K562 (cell line): ENCODE results near the gene AP3S2. TPM values are rescaled to one million over a fixed set of nuclear protein-coding genes. Genes with fewer than 3 reads are reported as not detected.

ENCODE experiments used
- ATAC-seq: fragments of 200-7000 bp; cut with Tn5 transposase; 3 replicates; pipeline ENCODE4 v1.9.1; 2020; ENCODE audit warnings: moderate library complexity
- BruUV-seq: library from RNA; stranded (reverse); fragments of 400-500 nt; replicated peaks from 2 replicates; lab custom pipeline; 2021; lab: Mats Ljungman, UMichigan
- CTCF ChIA-PET: fragments of 300-600 bp; formaldehyde crosslinking; extraction: SDS; loops from one replicate; lab custom pipeline; 2021; ENCODE audit warnings: low intra/inter-chr PET ratio; lab: Yijun Ruan, JAX
- POLR2A ChIA-PET: fragments of 300-600, 350-650 bp; sonication (Branson Sonifier 250); formaldehyde crosslinking; extraction: SDS; loops from one replicate; lab custom pipeline; 2021; ENCODE audit warnings: antibody characterized with exemption, inconsistent platforms; lab: Yijun Ruan, JAX
- DNase-seq, 4 experiments: peaks; one replicate each; pipeline versions ENCODE4 v3.0.0 to v3.0.0-alpha.2; 2011 to 2018; ENCODE audit warnings: low spot score in 3 of 4, mixed read lengths in 3 of 4; ENCODE audit errors: extremely low read depth in 1 of 4
- FAIRE-seq: peaks from 2 replicates; lab custom pipeline; 2011; peaks lifted over from hg19 to GRCh38; lab: Jason Lieb, UNC
- H2AFZ ChIP-seq: 2 replicates; pipeline ENCODE4 v1.6.0; 2011; ENCODE audit warnings: low read depth, low read length, control low read depth, inconsistent platforms
- H3K27ac ChIP-seq: fragments of 200-600 bp; 3 replicates; pipeline ENCODE4 v1.8.0; 2011; ENCODE audit warnings: low read depth, mild to moderate bottlenecking, control low read depth, inconsistent platforms, low read length, moderate library complexity, mixed read lengths; ENCODE audit errors: extremely low read depth
- H3K27me3 ChIP-seq, 2 experiments: fragments of 300-600 bp in 1 of 2; 2 replicates in 1 of 2; 3 replicates in 1 of 2; pipeline versions ENCODE4 v1.6.0 to v1.8.0; 2011; ENCODE audit warnings: inconsistent platforms in 2 of 2, low read length in 2 of 2, mild to moderate bottlenecking in 1 of 2, mixed read lengths in 1 of 2, moderate library complexity in 1 of 2; ENCODE audit not compliant: control insufficient read depth in 2 of 2, insufficient read depth in 2 of 2
- H3K36me3 ChIP-seq: fragments of 300-600 bp; 3 replicates; pipeline ENCODE4 v1.8.0; 2011; ENCODE audit warnings: mild to moderate bottlenecking, low read length, inconsistent platforms; ENCODE audit not compliant: control insufficient read depth, insufficient read depth
- H3K4me1 ChIP-seq, 2 experiments: fragments of 200-600 bp in 1 of 2; replicated peaks in 1 of 2; 2 replicates in 1 of 2; 3 replicates in 1 of 2; pipeline versions ENCODE4 v1.5.1 to v1.8.0; 2011; ENCODE audit warnings: inconsistent platforms in 2 of 2, low read length in 2 of 2, mild to moderate bottlenecking in 1 of 2, mixed read lengths in 1 of 2, moderate library complexity in 1 of 2; ENCODE audit not compliant: control insufficient read depth in 2 of 2, insufficient read depth in 2 of 2
- H3K4me2 ChIP-seq: 2 replicates; pipeline ENCODE4 v1.6.1; 2011; ENCODE audit warnings: low read length, control low read depth, inconsistent platforms, mixed read lengths; ENCODE audit not compliant: insufficient read depth
- H3K4me3 ChIP-seq: fragments of 200-600 bp; sonication (generic), shearing (Covaris generic); 2 replicates; pipeline ENCODE4 v1.5.1; 2016; ENCODE audit warnings: control low read depth, inconsistent platforms
- H3K79me2 ChIP-seq: fragments of 200-600 bp; 3 replicates; pipeline ENCODE4 v1.8.0; 2011; ENCODE audit warnings: low read length, inconsistent platforms; ENCODE audit not compliant: control insufficient read depth, insufficient read depth
- H3K9ac ChIP-seq, 2 experiments: 2 replicates each; pipeline versions ENCODE4 v1.6.0 to v1.6.1; 2011; ENCODE audit warnings: low read depth in 2 of 2, low read length in 2 of 2, control low read depth in 1 of 2, inconsistent platforms in 1 of 2, mild to moderate bottlenecking in 1 of 2, mixed read lengths in 1 of 2; ENCODE audit not compliant: insufficient read depth in 1 of 2
- H3K9me1 ChIP-seq: one replicate; pipeline ENCODE4 v1.6.0; 2011; ENCODE audit warnings: inconsistent platforms, mild to moderate bottlenecking, low read length, moderate library complexity; ENCODE audit not compliant: control insufficient read depth, insufficient read depth
- H3K9me3 ChIP-seq: replicated peaks from 2 replicates; pipeline ENCODE4 v1.5.1; 2011; ENCODE audit warnings: low read depth, low read length, inconsistent platforms; ENCODE audit not compliant: control insufficient read depth, insufficient read depth
- H4K20me1 ChIP-seq: replicated peaks from 2 replicates; pipeline ENCODE4 v1.6.1; 2011; ENCODE audit warnings: low read length, inconsistent platforms, mixed read lengths; ENCODE audit not compliant: control insufficient read depth, insufficient read depth
- CBX2 ChIP-seq: fragments of 200-600 bp; sonication (generic); IDR thresholded peaks from one replicate; pipeline ENCODE4 v1.6.1; 2012; ENCODE audit warnings: mild to moderate bottlenecking, low read length, inconsistent platforms; ENCODE audit not compliant: insufficient read depth, poor library complexity, severe bottlenecking
- MAFG ChIP-seq: fragments of 450-650 bp; conservative IDR thresholded peaks from 2 replicates; pipeline ENCODE4 v1.6.1; 2016; ENCODE audit warnings: missing genetic modification characterization, missing compliant biosample characterization
- NR2F6 ChIP-seq: fragments of 450-650 bp; formaldehyde crosslinking; IDR thresholded peaks from 2 replicates; pipeline ENCODE4 v1.4.0; 2020; ENCODE audit warnings: mild to moderate bottlenecking
- PRMT5 ChIP-seq: sonication (generic); formaldehyde crosslinking; IDR thresholded peaks from 2 replicates; pipeline ENCODE4 v1.5.0; 2020; ENCODE audit warnings: missing genetic modification reagents
- ZNF143 ChIP-seq: sonication (generic); formaldehyde crosslinking; IDR thresholded peaks from 2 replicates; pipeline ENCODE4 v1.9.0; 2022; ENCODE audit warnings: mild to moderate bottlenecking, missing genetic modification reagents
- WGBS: fragments of 100-300 bp; shearing (Covaris generic); methylation state at CpG from one replicate; pipeline ENCODE4 v1.1.6; 2016; ENCODE audit warnings: low coverage, mixed read lengths; ENCODE audit not compliant: insufficient coverage; ENCODE audit errors: missing lambda C conversion rate; 5-methylcytosine and 5-hydroxymethylcytosine counted together
- in situ Hi-C: fragments of 300-500 bp; cut with MboI; formaldehyde crosslinking; loops from 4 replicates; pipeline ENCODE4 v1.15.0; 2018; ENCODE audit warnings: inconsistent platforms, mixed read lengths
- intact Hi-C: fragments of 100-400 bp; cut with micrococcal nuclease; formaldehyde crosslinking; loops from 2 replicates; pipeline ENCODE4 v1.14.2; 2022
- polyA plus RNA-seq, 8 experiments: library from polyadenylated mRNA; depleted of rRNA in 4 of 8; stranded (reverse) in 5 of 8; unstranded in 3 of 8; fragments of >200 nt; fragmentation: Nextera tagmentation in 2 of 8; fragmentation: Illumina TruSeq in 1 of 8; extraction: Ambion mirVana in 2 of 8; extraction: Trizol in 1 of 8; gene quantifications; 2 replicates each; pipeline versions ENCODE4 v1.2.1 to v1.2.3, GENCODE V29; 2011 to 2014; ENCODE audit warnings: inconsistent platforms in 1 of 8, missing spikeins in 1 of 8
- total RNA-seq, 7 experiments: library from RNA; depleted of rRNA in 6 of 7; stranded (reverse); fragments of >200 nt in 6 of 7; fragmentation: Illumina TruSeq in 2 of 7; extraction: Trizol in 2 of 7; gene quantifications; 2 replicates each; pipeline versions ENCODE4 v1.2.1 to v1.2.3, GENCODE V29; 2011 to 2021; ENCODE audit warnings: low replicate concordance in 1 of 7
- TF ChIP-seq, protein P1 (sequence below): sonication (generic); formaldehyde crosslinking; IDR thresholded peaks from 2 replicates; pipeline ENCODE4 v1.8.0; 2023; ENCODE audit warnings: mild to moderate bottlenecking, missing genetic modification reagents
- TF ChIP-seq, protein P2 (sequence below): fragments of 450-650 bp; IDR thresholded peaks from one replicate; pipeline ENCODE4 v1.6.1; 2018; ENCODE audit warnings: mild to moderate bottlenecking, moderate library complexity; ENCODE audit not compliant: partially characterized antibody
- TF ChIP-seq, protein P3 (sequence below): fragments of 200-800 bp; sonication (Bioruptor generic); IDR thresholded peaks from 2 replicates; pipeline ENCODE4 v1.6.1; 2016; ENCODE audit warnings: missing genetic modification characterization, missing compliant biosample characterization

AP3S2 gene
- total and polyA plus RNA-seq, 9 of the 15 experiments (the other 6 are each of a cell fraction or from before 2014, with no cell fraction given): 16.4 to 54.1 (median 37.4) TPM

DNA sequence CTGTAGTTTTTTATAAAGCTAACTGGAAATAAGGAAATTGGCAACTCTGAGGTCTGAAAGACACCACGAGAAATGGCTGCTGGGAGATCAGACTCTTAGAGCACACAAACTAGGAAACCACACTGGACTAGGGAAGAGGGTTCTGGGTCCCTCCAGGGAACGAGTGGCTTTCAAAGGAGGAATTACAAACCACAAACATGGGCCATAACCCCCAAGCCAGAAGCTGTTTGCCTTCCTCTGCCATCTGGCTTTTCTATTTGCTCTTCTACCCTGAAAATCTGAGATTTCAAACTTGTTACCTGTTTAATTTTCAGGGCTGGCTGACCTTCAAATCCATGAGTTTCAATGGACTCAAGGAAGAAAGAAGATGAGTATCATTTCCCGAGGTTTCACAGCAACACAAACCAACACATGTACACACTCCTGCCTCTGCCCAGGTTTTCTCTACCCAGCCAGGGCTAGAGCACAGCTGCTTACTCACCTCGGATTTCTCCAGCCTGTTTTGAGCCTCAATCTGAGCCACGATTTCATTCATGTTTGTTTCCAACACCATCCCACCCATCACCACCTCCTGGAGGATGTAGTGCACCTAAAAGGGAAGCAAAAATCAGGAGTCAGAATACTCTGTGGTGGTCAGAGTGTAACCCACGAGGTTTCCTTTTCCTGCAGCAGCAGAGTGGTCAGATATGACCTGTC is 56.5 kb downstream of the AP3S2 start:
- no peak overlapping the region for H3K4me3 ChIP-seq
- 28% methylated on average over 6 of the region's 6 CpGs for WGBS
- POLR2A ChIA-PET: interaction anchor here (1.1 to 1.5 kb wide), 2 partner anchors 9 to 35 kb away, joined by 3 to 6 read pairs; no protein-coding TSS in a partner anchor
- CTCF ChIA-PET: no interaction called here
- FAIRE-seq (peak; percentile 11), ATAC-seq (no peak), DNase-seq (no peak)
- intact Hi-C loops: no loop called here
- BruUV-seq: no TSS peak
- no peaks in the 10 kb centered on the region for H3K27me3 ChIP-seq
- in situ Hi-C loops: no loop called here
- H4K20me1 ChIP-seq: no peaks in the 10 kb centered on the region
- peaks cover 54% of the 10 kb centered on the region; the same call in 2 of the 3 replicates for H3K36me3 ChIP-seq
- H2AFZ ChIP-seq: no peak overlapping the region
- no peaks in the 10 kb centered on the region for H3K9me1 ChIP-seq
- H3K4me1 ChIP-seq: no peaks in the 10 kb centered on the region
- no peak overlapping the region for H3K27ac ChIP-seq
- no peak overlapping the region for H3K4me2 ChIP-seq
- no peaks in the 10 kb centered on the region for H3K9me3 ChIP-seq
- H3K9ac ChIP-seq: no peak overlapping the region
- H3K79me2 ChIP-seq: no peaks in the 10 kb centered on the region
- TF ChIP-seq MAFG (tag): no peak
- TF ChIP-seq, protein P1, sequence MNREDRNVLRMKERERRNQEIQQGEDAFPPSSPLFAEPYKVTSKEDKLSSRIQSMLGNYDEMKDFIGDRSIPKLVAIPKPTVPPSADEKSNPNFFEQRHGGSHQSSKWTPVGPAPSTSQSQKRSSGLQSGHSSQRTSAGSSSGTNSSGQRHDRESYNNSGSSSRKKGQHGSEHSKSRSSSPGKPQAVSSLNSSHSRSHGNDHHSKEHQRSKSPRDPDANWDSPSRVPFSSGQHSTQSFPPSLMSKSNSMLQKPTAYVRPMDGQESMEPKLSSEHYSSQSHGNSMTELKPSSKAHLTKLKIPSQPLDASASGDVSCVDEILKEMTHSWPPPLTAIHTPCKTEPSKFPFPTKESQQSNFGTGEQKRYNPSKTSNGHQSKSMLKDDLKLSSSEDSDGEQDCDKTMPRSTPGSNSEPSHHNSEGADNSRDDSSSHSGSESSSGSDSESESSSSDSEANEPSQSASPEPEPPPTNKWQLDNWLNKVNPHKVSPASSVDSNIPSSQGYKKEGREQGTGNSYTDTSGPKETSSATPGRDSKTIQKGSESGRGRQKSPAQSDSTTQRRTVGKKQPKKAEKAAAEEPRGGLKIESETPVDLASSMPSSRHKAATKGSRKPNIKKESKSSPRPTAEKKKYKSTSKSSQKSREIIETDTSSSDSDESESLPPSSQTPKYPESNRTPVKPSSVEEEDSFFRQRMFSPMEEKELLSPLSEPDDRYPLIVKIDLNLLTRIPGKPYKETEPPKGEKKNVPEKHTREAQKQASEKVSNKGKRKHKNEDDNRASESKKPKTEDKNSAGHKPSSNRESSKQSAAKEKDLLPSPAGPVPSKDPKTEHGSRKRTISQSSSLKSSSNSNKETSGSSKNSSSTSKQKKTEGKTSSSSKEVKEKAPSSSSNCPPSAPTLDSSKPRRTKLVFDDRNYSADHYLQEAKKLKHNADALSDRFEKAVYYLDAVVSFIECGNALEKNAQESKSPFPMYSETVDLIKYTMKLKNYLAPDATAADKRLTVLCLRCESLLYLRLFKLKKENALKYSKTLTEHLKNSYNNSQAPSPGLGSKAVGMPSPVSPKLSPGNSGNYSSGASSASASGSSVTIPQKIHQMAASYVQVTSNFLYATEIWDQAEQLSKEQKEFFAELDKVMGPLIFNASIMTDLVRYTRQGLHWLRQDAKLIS (CRISPR knock-in tag): no peak
- TF ChIP-seq, protein P2, sequence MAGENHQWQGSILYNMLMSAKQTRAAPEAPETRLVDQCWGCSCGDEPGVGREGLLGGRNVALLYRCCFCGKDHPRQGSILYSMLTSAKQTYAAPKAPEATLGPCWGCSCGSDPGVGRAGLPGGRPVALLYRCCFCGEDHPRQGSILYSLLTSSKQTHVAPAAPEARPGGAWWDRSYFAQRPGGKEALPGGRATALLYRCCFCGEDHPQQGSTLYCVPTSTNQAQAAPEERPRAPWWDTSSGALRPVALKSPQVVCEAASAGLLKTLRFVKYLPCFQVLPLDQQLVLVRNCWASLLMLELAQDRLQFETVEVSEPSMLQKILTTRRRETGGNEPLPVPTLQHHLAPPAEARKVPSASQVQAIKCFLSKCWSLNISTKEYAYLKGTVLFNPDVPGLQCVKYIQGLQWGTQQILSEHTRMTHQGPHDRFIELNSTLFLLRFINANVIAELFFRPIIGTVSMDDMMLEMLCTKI: no peak
- TF ChIP-seq, protein P3, sequence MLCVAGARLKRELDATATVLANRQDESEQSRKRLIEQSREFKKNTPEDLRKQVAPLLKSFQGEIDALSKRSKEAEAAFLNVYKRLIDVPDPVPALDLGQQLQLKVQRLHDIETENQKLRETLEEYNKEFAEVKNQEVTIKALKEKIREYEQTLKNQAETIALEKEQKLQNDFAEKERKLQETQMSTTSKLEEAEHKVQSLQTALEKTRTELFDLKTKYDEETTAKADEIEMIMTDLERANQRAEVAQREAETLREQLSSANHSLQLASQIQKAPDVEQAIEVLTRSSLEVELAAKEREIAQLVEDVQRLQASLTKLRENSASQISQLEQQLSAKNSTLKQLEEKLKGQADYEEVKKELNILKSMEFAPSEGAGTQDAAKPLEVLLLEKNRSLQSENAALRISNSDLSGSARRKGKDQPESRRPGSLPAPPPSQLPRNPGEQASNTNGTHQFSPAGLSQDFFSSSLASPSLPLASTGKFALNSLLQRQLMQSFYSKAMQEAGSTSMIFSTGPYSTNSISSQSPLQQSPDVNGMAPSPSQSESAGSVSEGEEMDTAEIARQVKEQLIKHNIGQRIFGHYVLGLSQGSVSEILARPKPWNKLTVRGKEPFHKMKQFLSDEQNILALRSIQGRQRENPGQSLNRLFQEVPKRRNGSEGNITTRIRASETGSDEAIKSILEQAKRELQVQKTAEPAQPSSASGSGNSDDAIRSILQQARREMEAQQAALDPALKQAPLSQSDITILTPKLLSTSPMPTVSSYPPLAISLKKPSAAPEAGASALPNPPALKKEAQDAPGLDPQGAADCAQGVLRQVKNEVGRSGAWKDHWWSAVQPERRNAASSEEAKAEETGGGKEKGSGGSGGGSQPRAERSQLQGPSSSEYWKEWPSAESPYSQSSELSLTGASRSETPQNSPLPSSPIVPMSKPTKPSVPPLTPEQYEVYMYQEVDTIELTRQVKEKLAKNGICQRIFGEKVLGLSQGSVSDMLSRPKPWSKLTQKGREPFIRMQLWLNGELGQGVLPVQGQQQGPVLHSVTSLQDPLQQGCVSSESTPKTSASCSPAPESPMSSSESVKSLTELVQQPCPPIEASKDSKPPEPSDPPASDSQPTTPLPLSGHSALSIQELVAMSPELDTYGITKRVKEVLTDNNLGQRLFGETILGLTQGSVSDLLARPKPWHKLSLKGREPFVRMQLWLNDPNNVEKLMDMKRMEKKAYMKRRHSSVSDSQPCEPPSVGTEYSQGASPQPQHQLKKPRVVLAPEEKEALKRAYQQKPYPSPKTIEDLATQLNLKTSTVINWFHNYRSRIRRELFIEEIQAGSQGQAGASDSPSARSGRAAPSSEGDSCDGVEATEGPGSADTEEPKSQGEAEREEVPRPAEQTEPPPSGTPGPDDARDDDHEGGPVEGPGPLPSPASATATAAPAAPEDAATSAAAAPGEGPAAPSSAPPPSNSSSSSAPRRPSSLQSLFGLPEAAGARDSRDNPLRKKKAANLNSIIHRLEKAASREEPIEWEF: no peak
- TF ChIP-seq CBX2: no peak
- no peak for TF ChIP-seq PRMT5
- TF ChIP-seq ZNF143 (CRISPR knock-in tag): no peak
- TF ChIP-seq NR2F6 (CRISPR knock-in tag): no peak
